ENCODE results near the gene RNF7. TPM values are rescaled to one million over a fixed set of nuclear protein-coding genes. Genes with fewer than 3 reads are reported as not detected.

RNF7 gene
- total and polyA plus RNA-seq, 2 of the 8 experiments (the other 6 are each of a cell fraction or from before 2014, with no cell fraction given), result 78.4 to 113 TPM

- no peaks in the 10 kb centered on the region for H3K9me3 ChIP-seq (ENCODE audit: insufficient read depth in 2 of 2, low read depth in 1 of 2, low read length in 1 of 2)
- H2AFZ ChIP-seq (ENCODE audit: low read length), result no peak overlapping the region
- H2BK15ac ChIP-seq (ENCODE audit: low read length), result no peak overlapping the region
- H4K20me1 ChIP-seq (replicated peaks in 1 of 2; ENCODE audit: control insufficient read depth in 1 of 2, insufficient read depth in 2 of 2, low read length in 2 of 2), result no peaks in the 10 kb centered on the region
- H3K79me1 ChIP-seq (ENCODE audit: low read depth, low read length), result no peaks in the 10 kb centered on the region
- H2BK12ac ChIP-seq (ENCODE audit: low read depth, low read length), result no peak overlapping the region
- H2BK20ac ChIP-seq (ENCODE audit: low read length), result no peak overlapping the region
- CTCF ChIA-PET (ENCODE audit: partially characterized antibody), result interaction anchor here (1.0 to 3.5 kb wide), 7 partner anchors 9 to 93 kb away, joined by 3 to 19 read pairs (median 5); no protein-coding TSS in a partner anchor
- no peak overlapping the region for H3K4me2 ChIP-seq (ENCODE audit: insufficient read depth in 1 of 2, low read depth in 2 of 2, low read length in 2 of 2)
- H3K36me3 ChIP-seq (ENCODE audit: control insufficient read depth in 2 of 4, insufficient read depth in 4 of 4, low read length in 3 of 4), result no peaks in the 10 kb centered on the region
- H3K27me3 ChIP-seq (replicated peaks in 1 of 4; ENCODE audit: control insufficient read depth in 3 of 4, extremely low read depth in 1 of 4, insufficient read depth in 3 of 4, low read length in 3 of 4), result no peaks in the 10 kb centered on the region; a peak in 1 of 7 replicates
- no peak overlapping the region for H2BK5ac ChIP-seq (ENCODE audit: low read depth, low read length)
- no peak overlapping the region for H3K27ac ChIP-seq (ENCODE audit: low read depth, low read length)
- H2AK5ac ChIP-seq (ENCODE audit: low read depth, low read length), result no peak overlapping the region
- H3K4me1 ChIP-seq (replicated peaks in 1 of 4; ENCODE audit: control insufficient read depth in 3 of 4, insufficient read depth in 4 of 4, low read length in 3 of 4), result no peaks in the 10 kb centered on the region
- no peaks in the 10 kb centered on the region for H3K79me2 ChIP-seq (ENCODE audit: control insufficient read depth in 1 of 2, insufficient read depth in 2 of 2, low read length in 2 of 2)
- H3K23me2 ChIP-seq (ENCODE audit: low read depth, low read length), result no peaks in the 10 kb centered on the region
- H4K91ac ChIP-seq (replicated peaks; ENCODE audit: insufficient read length, low read length), result no peak overlapping the region
- no peak overlapping the region for H4K8ac ChIP-seq (ENCODE audit: extremely low read depth, insufficient read depth, low read length)
- WGBS, 2 experiments (ENCODE audit: extremely low coverage in 1 of 2, insufficient coverage in 1 of 2, insufficient read length in 1 of 2, insufficient replicate concordance in 2 of 2, low coverage in 1 of 2, low lambda C conversion rate in 2 of 2, missing lambda C conversion rate in 1 of 2), result 89% methylated on average over 8 of the region's 8 CpGs; no CpG with 5 or more reads in 1 of the 2 experiments
- DNase-seq (ENCODE audit: low read depth in 1 of 2, low spot score in 2 of 2) (no peak), FAIRE-seq (no peak)
- no peak overlapping the region for H3K23ac ChIP-seq (ENCODE audit: insufficient read length)
- H3K14ac ChIP-seq (ENCODE audit: insufficient read length), result no peak overlapping the region
- no peak overlapping the region for H3K4me3 ChIP-seq (ENCODE audit: extremely low read depth in 1 of 4, insufficient read depth in 2 of 4, low read depth in 3 of 4, low read length in 4 of 4)
- no peak for TF ChIP-seq CHD1 (IDR thresholded peaks at IDR 0.05; ENCODE audit: low read depth, low read length)
- no peak for TF ChIP-seq SP1 (IDR thresholded peaks at IDR 0.05; ENCODE audit: low read depth, low read length)
- TF ChIP-seq CTBP2 (IDR thresholded peaks at IDR 0.05; ENCODE audit: borderline replicate concordance, insufficient read depth, insufficient read length, low read length), result no peak
- no peak for TF ChIP-seq JUN (IDR thresholded peaks at IDR 0.05; ENCODE audit: low read depth, low read length)
- TF ChIP-seq CREB1 (IDR thresholded peaks at IDR 0.05), result no peak
- TF ChIP-seq TAF7 (optimal IDR thresholded peaks at IDR 0.05; ENCODE audit: borderline replicate concordance, low read depth, low read length), result no peak
- TF ChIP-seq POLR2A (IDR thresholded peaks at IDR 0.05; ENCODE audit: control extremely low read depth in 1 of 2, low read depth in 2 of 2, low read length in 2 of 2), result no peak
- no peak for TF ChIP-seq GTF2F1 (IDR thresholded peaks at IDR 0.05; ENCODE audit: borderline replicate concordance, low read depth, low read length)
- TF ChIP-seq SRF (IDR thresholded peaks at IDR 0.05; ENCODE audit: low read depth, low read length), result no peak
- no peak for TF ChIP-seq CHD2 (IDR thresholded peaks at IDR 0.05; ENCODE audit: low read length)
- no peak for TF ChIP-seq EZH2 (IDR thresholded peaks at IDR 0.05; ENCODE audit: low read depth, low read length, severe bottlenecking)
- TF ChIP-seq HDAC2 (IDR thresholded peaks at IDR 0.05; ENCODE audit: borderline replicate concordance in 1 of 2, low read depth in 2 of 2, low read length in 2 of 2), result no peak
- TF ChIP-seq PHF8 (conservative IDR thresholded peaks at IDR 0.05; ENCODE audit: low read depth, low read length), result no peak
- no peak for TF ChIP-seq NRF1 (IDR thresholded peaks at IDR 0.05; ENCODE audit: low read depth, low read length)
- no peak overlapping the region for H4K5ac ChIP-seq (ENCODE audit: insufficient read length, low read depth, low read length)
- H3K4ac ChIP-seq (replicated peaks; ENCODE audit: insufficient read length, low read depth, low read length), result no peak overlapping the region
- no peak overlapping the region for H3K18ac ChIP-seq (ENCODE audit: extremely low read depth, low read length)
- H2BK120ac ChIP-seq (replicated peaks; ENCODE audit: low read depth, low read length), result no peak overlapping the region
- H3K56ac ChIP-seq (replicated peaks; ENCODE audit: insufficient read length, low read depth, low read length), result no peak overlapping the region
- POLR2A ChIA-PET (ENCODE audit: partially characterized antibody), result no interaction called here
- H3K9ac ChIP-seq (replicated peaks in 1 of 4; ENCODE audit: extremely low read depth in 1 of 4, low read depth in 3 of 4, low read length in 3 of 4), result no peak overlapping the region
Observed at GRCh38 chr3:141784096-141784495, 46.0 kb downstream of the RNF7 start.
